ENCODE measurements around the gene BMP10.

- TF ChIP-seq CTCF (conservative IDR thresholded peaks at IDR 0.05; ENCODE audit: low read length) (no peak), EZH2phosphoT487 (IDR thresholded peaks at IDR 0.05; ENCODE audit: borderline replicate concordance, low read depth, low read length) (no peak)
Observed at GRCh38 chr2:68870215-68870614, 982 bp downstream of the BMP10 start.

Data from OCI-LY7 (cell line).